ENCODE data around the gene HRH2.

Gene HRH2

GRCh38 chr5:175658299-175659145, 651 bp downstream of the HRH2 start:
- ChIA-PET POLR2A (no interaction called here), CTCF (no interaction called here)
- H3K4me3 ChIP-seq (ENCODE audit: low read depth, low read length) = no peak overlapping the region
- no peak for DNase-seq (ENCODE audit: low read depth, low spot score)
- TF ChIP-seq CTCF (IDR thresholded peaks at IDR 0.05; ENCODE audit: insufficient read depth, low read length, missing control alignments) = no peak

- no peak for DNase-seq (ENCODE audit: low read depth, low spot score)
- ChIA-PET POLR2A (no interaction called here), CTCF (no interaction called here)
- TF ChIP-seq CTCF (IDR thresholded peaks at IDR 0.05; ENCODE audit: insufficient read depth, low read length, missing control alignments) = no peak
- no peak overlapping the region for H3K4me3 ChIP-seq (ENCODE audit: low read depth, low read length)
Measured at GRCh38 chr5:175659546-175660253, 1.8 kb downstream of the HRH2 start.

GRCh38 chr5:175663186-175664184, 5.6 kb downstream of the HRH2 start:
- H3K4me3 ChIP-seq (ENCODE audit: low read depth, low read length) = no peak overlapping the region
- DNase-seq (ENCODE audit: low read depth, low spot score) = no peak
- ChIA-PET CTCF (no interaction called here), POLR2A (no interaction called here)
- no peak for TF ChIP-seq CTCF (IDR thresholded peaks at IDR 0.05; ENCODE audit: insufficient read depth, low read length, missing control alignments)

- no peak for TF ChIP-seq CTCF (IDR thresholded peaks at IDR 0.05; ENCODE audit: insufficient read depth, low read length, missing control alignments)
- ChIA-PET POLR2A (no interaction called here), CTCF (no interaction called here)
- H3K4me3 ChIP-seq (ENCODE audit: low read depth, low read length) = no peak overlapping the region
- DNase-seq (ENCODE audit: low read depth, low spot score) = no peak
Measured at GRCh38 chr5:175664723-175665122, 6.9 kb downstream of the HRH2 start.

- ChIA-PET POLR2A (no interaction called here), CTCF (no interaction called here)
- DNase-seq (ENCODE audit: low read depth, low spot score) = no peak
- no peak overlapping the region for H3K4me3 ChIP-seq (ENCODE audit: low read depth, low read length)
- no peak for TF ChIP-seq CTCF (IDR thresholded peaks at IDR 0.05; ENCODE audit: insufficient read depth, low read length, missing control alignments)
Measured at GRCh38 chr5:175666216-175666615, 8.3 kb downstream of the HRH2 start.
